PFSK-1 (cell line): Measurements from ENCODE around the gene CYP4X1.

Experiments
- POLR2AphosphoS5 ChIP-seq: IDR thresholded peaks from 2 replicates; pipeline ENCODE4 v1.6.1; 2012; ENCODE audit warnings: low read depth, mild to moderate bottlenecking, control low read depth, low read length, moderate library complexity
- REST ChIP-seq, 2 experiments: IDR thresholded peaks; 2 replicates each; pipeline versions ENCODE4 v1.6.1 to v1.8.0; 2011 to 2012; ENCODE audit warnings: low read depth in 2 of 2, low read length in 2 of 2, control low read depth in 1 of 2, inconsistent platforms in 1 of 2, mild to moderate bottlenecking in 1 of 2, moderate library complexity in 1 of 2; ENCODE audit not compliant: insufficient read depth in 1 of 2
- SIN3A ChIP-seq: IDR thresholded peaks from 2 replicates; pipeline ENCODE4 v1.6.1; 2012; ENCODE audit warnings: mild to moderate bottlenecking, low read length, moderate library complexity, borderline replicate concordance; ENCODE audit not compliant: insufficient read depth
- TAF1 ChIP-seq: IDR thresholded peaks from 2 replicates; pipeline ENCODE4 v1.6.1; 2012; ENCODE audit warnings: low read length, control low read depth, borderline replicate concordance; ENCODE audit not compliant: insufficient read depth

- TF ChIP-seq TAF1 (no peak), REST (IDR thresholded peaks at IDR 0.05; ENCODE audit: insufficient read depth in 1 of 2, low read depth in 2 of 2, low read length in 2 of 2) (no peak), POLR2AphosphoS5 (no peak), SIN3A (no peak)
Observed at GRCh38 chr1:47024141-47024801, 802 bp downstream of the CYP4X1 start.
